AML-193 (cell line): Measurements from ENCODE around the gene LRCH4.

ENCODE experiments used
- DNase-seq, 2 experiments: peaks; one replicate each; lab custom pipeline; 2025; lab: John Stamatoyannopoulos, UW

Gene LRCH4

GRCh38 chr7:100604976-100605911 is 19.3 kb upstream of the LRCH4 start:
- DNase-seq = peak in 1 of 2 experiments; percentile 18

GRCh38 chr7:100604028-100604975 is 18.4 kb upstream of the LRCH4 start:
- DNase-seq = peak; percentile 71 to 75

- no peak for DNase-seq
Observed at GRCh38 chr7:100603726-100604027, 17.7 kb upstream of the LRCH4 start.

- DNase-seq = no peak
Observed at GRCh38 chr7:100602889-100603725, 17.2 kb upstream of the LRCH4 start.

GRCh38 chr7:100600730-100601038 is 14.8 kb upstream of the LRCH4 start:
- DNase-seq = no peak

- DNase-seq = no peak
Observed at GRCh38 chr7:100599911-100600729, 14.2 kb upstream of the LRCH4 start.

GRCh38 chr7:100598425-100598824 is 12.5 kb upstream of the LRCH4 start:
- DNase-seq = peak in 1 of 2 experiments; percentile 9

- no peak for DNase-seq
Observed at GRCh38 chr7:100595188-100595587, 9.3 kb upstream of the LRCH4 start.

- no peak for DNase-seq
Observed at GRCh38 chr7:100591596-100591995, 5.7 kb upstream of the LRCH4 start.

GRCh38 chr7:100590077-100590737 is 4.3 kb upstream of the LRCH4 start:
- no peak for DNase-seq

- DNase-seq = no peak
Observed at GRCh38 chr7:100589341-100589947, 3.5 kb upstream of the LRCH4 start.

GRCh38 chr7:100588438-100588837 is 2.5 kb upstream of the LRCH4 start:
- DNase-seq = peak; percentile 37 to 52

- peak; percentile 99 for DNase-seq
Observed at GRCh38 chr7:100586266-100587025, 517 bp upstream of the LRCH4 start, which contains the start of gene FBXO24. TSS of gene FBXO24 (plus strand) at chr7:100586328. CDS start at chr7:100586626, 298 bp downstream.

GRCh38 chr7:100584683-100585510 is 1.0 kb downstream of the LRCH4 start:
- no peak for DNase-seq

- DNase-seq = peak; percentile 75 to 90
Observed at GRCh38 chr7:100584054-100584682, 1.8 kb downstream of the LRCH4 start.

GRCh38 chr7:100583132-100584053 is 2.5 kb downstream of the LRCH4 start:
- peak; percentile 91 to 94 for DNase-seq

GRCh38 chr7:100582650-100583049 is 3.3 kb downstream of the LRCH4 start:
- DNase-seq = no peak
